DOHH2 (cell line): ENCODE measurements around the gene TRIP10.

ENCODE experiments used
- H3F3A ChIP-seq: fragments of 200-600 bp; sonication (generic), shearing (Covaris generic); 2 replicates; pipeline ENCODE4 v1.6.0; 2016; ENCODE audit warnings: antibody characterized with exemption, mild to moderate bottlenecking; ENCODE audit not compliant: control insufficient read depth, insufficient read depth
- H3K27ac ChIP-seq: fragments of 200-600 bp; sonication (generic); 2 replicates; pipeline ENCODE4 v1.5.1; 2014; ENCODE audit warnings: low read depth, mild to moderate bottlenecking, low read length, moderate library complexity
- H3K27me3 ChIP-seq: fragments of 200-600 bp; sonication (generic); 2 replicates; pipeline ENCODE4 v1.6.1; 2014; ENCODE audit warnings: mild to moderate bottlenecking, low read length, mixed read lengths; ENCODE audit not compliant: control insufficient read depth
- H3K36me3 ChIP-seq: fragments of 200-600 bp; sonication (generic); 2 replicates; pipeline ENCODE4 v1.6.1; 2014; ENCODE audit warnings: mild to moderate bottlenecking, low read length, moderate library complexity, mixed read lengths; ENCODE audit not compliant: control insufficient read depth
- H3K4me1 ChIP-seq: fragments of 200-600 bp; sonication (generic); 2 replicates; pipeline ENCODE4 v1.6.1; 2014; ENCODE audit warnings: mild to moderate bottlenecking, low read length, mixed read lengths; ENCODE audit not compliant: control insufficient read depth
- H3K4me2 ChIP-seq: fragments of 200-600 bp; sonication (generic); 2 replicates; pipeline ENCODE4 v1.6.0; 2014; ENCODE audit warnings: mild to moderate bottlenecking, low read length, moderate library complexity
- H3K4me3 ChIP-seq: fragments of 200-600 bp; sonication (generic); 2 replicates; pipeline ENCODE4 v1.5.1; 2014; ENCODE audit warnings: mild to moderate bottlenecking, low read length, mixed read lengths
- H3K79me2 ChIP-seq: fragments of 200-600 bp; sonication (generic); 2 replicates; pipeline ENCODE4 v1.6.1; 2014; ENCODE audit warnings: mild to moderate bottlenecking, low read length, mixed read lengths; ENCODE audit not compliant: control insufficient read depth
- H3K9me2 ChIP-seq: fragments of 200-600 bp; sonication (generic); replicated peaks from 2 replicates; pipeline ENCODE4 v1.6.1; 2014; ENCODE audit warnings: mild to moderate bottlenecking, low read length, mixed read lengths; ENCODE audit not compliant: control insufficient read depth
- H3K9me3 ChIP-seq: fragments of 200-600 bp; sonication (generic); 2 replicates; pipeline ENCODE4 v1.6.1; 2014; ENCODE audit warnings: antibody characterized with exemption, low read length, mixed read lengths; ENCODE audit not compliant: control insufficient read depth, insufficient read depth
- H4K20me1 ChIP-seq: fragments of 200-600 bp; sonication (generic); 2 replicates; pipeline ENCODE4 v1.6.0; 2014; ENCODE audit warnings: low read depth, mild to moderate bottlenecking, antibody characterized with exemption, low read length, moderate library complexity; ENCODE audit not compliant: control insufficient read depth, insufficient read depth
- EZH2phosphoT487 ChIP-seq: fragments of 200-600 bp; sonication (generic); IDR thresholded peaks from 2 replicates; pipeline ENCODE4 v1.6.1; 2017; ENCODE audit warnings: borderline replicate concordance, mild to moderate bottlenecking, antibody characterized with exemption, low read length, moderate library complexity, mixed read lengths
- TF ChIP-seq, protein P1 (sequence below): fragments of 200-600 bp; sonication (generic); IDR thresholded peaks from one replicate; pipeline ENCODE4 v1.5.1; 2014; ENCODE audit warnings: antibody characterized with exemption, mild to moderate bottlenecking, low read depth, low read length; ENCODE audit not compliant: poor library complexity, severe bottlenecking

Gene TRIP10

DNA sequence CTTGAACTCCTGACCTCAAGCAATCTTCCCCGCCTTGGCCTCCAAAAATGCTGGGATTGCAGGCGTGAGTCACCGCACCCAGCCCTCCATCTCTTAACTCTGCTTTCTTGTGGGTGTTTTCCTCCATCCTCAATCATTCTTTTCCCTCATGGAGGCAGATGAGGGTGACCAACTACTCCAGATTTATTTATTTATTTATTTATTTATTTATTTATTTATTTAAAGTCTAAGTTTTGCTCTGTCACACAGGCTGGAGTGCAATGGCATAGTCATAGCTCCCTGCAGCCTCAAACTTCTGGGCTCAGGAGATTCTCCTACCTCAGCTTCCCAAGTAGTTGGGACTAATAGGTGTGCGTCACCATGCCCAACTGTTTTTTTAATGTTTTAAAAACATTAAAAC is 47.9 kb downstream of the TRIP10 start:
- H3K9me3 ChIP-seq, result no peaks in the 10 kb centered on the region
- no peak overlapping the region for H3K4me2 ChIP-seq
- H3K27me3 ChIP-seq, result no peaks in the 10 kb centered on the region
- no peaks in the 10 kb centered on the region for H3K9me2 ChIP-seq
- H3K4me3 ChIP-seq, result no peak overlapping the region
- no peak for TF ChIP-seq EZH2phosphoT487
- TF ChIP-seq, protein P1, sequence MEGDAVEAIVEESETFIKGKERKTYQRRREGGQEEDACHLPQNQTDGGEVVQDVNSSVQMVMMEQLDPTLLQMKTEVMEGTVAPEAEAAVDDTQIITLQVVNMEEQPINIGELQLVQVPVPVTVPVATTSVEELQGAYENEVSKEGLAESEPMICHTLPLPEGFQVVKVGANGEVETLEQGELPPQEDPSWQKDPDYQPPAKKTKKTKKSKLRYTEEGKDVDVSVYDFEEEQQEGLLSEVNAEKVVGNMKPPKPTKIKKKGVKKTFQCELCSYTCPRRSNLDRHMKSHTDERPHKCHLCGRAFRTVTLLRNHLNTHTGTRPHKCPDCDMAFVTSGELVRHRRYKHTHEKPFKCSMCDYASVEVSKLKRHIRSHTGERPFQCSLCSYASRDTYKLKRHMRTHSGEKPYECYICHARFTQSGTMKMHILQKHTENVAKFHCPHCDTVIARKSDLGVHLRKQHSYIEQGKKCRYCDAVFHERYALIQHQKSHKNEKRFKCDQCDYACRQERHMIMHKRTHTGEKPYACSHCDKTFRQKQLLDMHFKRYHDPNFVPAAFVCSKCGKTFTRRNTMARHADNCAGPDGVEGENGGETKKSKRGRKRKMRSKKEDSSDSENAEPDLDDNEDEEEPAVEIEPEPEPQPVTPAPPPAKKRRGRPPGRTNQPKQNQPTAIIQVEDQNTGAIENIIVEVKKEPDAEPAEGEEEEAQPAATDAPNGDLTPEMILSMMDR, result no peak
- H3K79me2 ChIP-seq, result peaks cover 56% of the 10 kb centered on the region
- H3K4me1 ChIP-seq, result peaks cover 15% of the 10 kb centered on the region
- H3F3A ChIP-seq, result no peaks in the 10 kb centered on the region
- 0 out of 2 replicates have a peak, but pooled peaks cover 2% of the 10 kb centered on the region for H3K36me3 ChIP-seq
- H3K27ac ChIP-seq, result no peak overlapping the region
- 0 out of 2 replicates have a peak, but pooled peaks cover 5% of the 10 kb centered on the region for H4K20me1 ChIP-seq

DNA sequence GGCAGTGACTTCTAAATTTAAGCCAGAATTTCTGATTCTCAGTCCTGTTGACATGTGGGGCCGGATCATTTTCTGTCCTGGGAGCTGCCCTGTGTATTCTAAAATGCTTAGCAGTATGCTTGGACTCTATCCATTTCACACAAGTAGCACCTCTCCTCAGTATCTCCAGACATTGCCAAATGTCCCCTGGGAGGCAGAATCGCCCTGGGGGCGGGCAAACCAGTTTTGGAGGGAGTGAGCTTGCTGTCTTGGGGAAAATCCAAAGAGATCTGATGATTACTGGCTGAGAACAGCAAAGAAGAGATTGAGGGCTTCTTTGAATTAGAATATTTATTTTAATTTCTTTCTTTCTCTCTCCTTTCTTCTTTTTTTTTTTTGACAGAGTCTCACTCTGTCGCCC is 49.4 kb downstream of the TRIP10 start:
- Histone ChIP-seq H3K27ac (no peak overlapping the region), H3K4me3 (no peak overlapping the region), H3K79me2 (peaks cover 56% of the 10 kb centered on the region), H3K9me2 (no peaks in the 10 kb centered on the region), H3K4me2 (no peak overlapping the region), H4K20me1 (peaks cover 5% of the 10 kb centered on the region; the same call in 1 of the 2 replicates), H3F3A (no peaks in the 10 kb centered on the region), H3K9me3 (no peaks in the 10 kb centered on the region), H3K36me3 (0 out of 2 replicates have a peak, but pooled peaks cover 2% of the 10 kb centered on the region), H3K27me3 (no peaks in the 10 kb centered on the region), H3K4me1 (peaks cover 15% of the 10 kb centered on the region)
- TF ChIP-seq EZH2phosphoT487, result no peak
- TF ChIP-seq, protein P1, result no peak

DNA sequence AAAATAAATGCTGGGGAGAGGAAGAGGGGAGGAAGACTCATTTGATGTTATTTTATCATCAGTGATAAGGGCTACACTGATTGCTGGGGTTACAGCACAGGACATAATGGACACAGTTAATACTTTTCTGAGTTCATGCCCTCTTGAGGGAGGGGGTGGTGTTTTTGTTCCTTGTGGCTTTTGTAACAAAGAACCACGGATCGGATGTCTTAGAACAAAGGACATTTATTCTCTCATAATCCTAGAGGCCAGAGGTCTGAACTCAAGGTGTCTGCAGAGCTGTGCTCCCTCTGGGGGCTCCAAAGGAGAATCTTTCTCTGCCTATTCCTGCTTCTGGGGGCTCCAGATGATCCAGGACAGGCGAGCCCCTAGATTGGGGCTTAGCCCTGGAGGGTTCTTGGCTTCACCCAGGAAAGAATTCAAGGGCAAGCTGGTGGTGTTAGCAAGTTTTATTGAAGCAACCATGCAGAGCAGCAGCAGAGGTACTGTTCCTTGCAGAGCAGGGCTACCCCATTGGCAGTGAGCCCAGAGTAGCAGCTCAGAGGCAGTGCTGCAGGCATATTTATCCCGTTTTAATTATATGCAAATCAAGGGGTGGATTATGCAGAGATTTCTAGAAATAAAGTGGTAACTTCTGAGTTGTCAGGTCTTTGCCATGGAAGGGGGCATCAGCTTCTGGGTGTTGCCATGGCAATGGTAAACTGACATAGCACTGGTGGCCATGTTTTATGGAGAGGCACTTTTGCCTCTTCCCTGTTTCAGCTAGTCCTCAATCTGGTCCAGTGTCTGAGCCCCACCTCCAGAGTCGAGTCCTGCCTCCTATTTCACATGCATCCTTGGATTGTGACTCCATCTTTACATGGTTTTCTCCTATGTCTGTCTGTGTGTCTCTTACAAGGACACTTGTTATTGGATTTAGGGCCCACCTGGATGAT is 51.0 kb downstream of the TRIP10 start:
- Histone ChIP-seq H3K9me2 (no peaks in the 10 kb centered on the region), H3K27ac (no peak overlapping the region), H3K4me2 (no peak overlapping the region), H3K4me3 (no peak overlapping the region), H3K79me2 (peaks cover 61% of the 10 kb centered on the region), H3F3A (no peaks in the 10 kb centered on the region), H4K20me1 (peaks cover 5% of the 10 kb centered on the region; the same call in 1 of the 2 replicates), H3K36me3 (0 out of 2 replicates have a peak, but pooled peaks cover 2% of the 10 kb centered on the region), H3K9me3 (no peaks in the 10 kb centered on the region), H3K27me3 (no peaks in the 10 kb centered on the region), H3K4me1 (peaks cover 15% of the 10 kb centered on the region)
- TF ChIP-seq EZH2phosphoT487, result no peak
- TF ChIP-seq, protein P1, result no peak
